HL-60 (cell line): ENCODE measurements around the gene VASP.

ENCODE experiments used
- CTCF ChIP-seq: IDR thresholded peaks from one replicate; pipeline ENCODE4 v1.5.1; 2011; ENCODE audit warnings: low read length, control low read depth, inconsistent platforms; ENCODE audit not compliant: insufficient read depth
- GABPA ChIP-seq: IDR thresholded peaks from 2 replicates; pipeline ENCODE4 v1.6.1; 2012; ENCODE audit warnings: low read depth

DNA sequence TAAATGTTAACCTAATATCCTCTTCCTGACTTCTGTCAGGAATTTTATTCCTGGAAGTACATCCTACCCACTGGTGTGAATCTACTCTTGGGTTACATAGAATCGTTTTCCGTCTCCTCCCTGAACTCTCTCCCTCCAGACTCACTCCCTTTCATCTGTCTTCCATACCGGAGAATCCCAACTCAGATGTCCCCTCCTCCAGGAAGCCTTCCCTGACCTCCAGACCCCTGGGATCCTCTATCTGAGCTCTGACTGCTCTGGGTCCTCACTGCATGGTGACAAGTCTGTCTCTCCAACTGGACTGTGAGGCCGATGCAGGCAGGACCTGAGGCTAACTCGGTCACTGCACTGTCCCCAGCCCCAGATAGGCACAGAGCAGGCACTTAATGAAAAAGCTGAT is 52.8 kb downstream of the VASP start:
- TF ChIP-seq CTCF: no peak
- no peak for TF ChIP-seq GABPA
